Embryonic facial prominence (tissue), 1 donor: ENCODE results near the gene HEATR5B.

Source experiments
- DNase-seq: peaks from one replicate; pipeline ENCODE4 v3.0.0-alpha.2; 2016; ENCODE audit errors: extremely low spot score

Gene HEATR5B

GRCh38 chr2:37083873-37084794 is at the start of gene HEATR5B, which contains the start of gene GPATCH11:
Gene HEATR5B, minus strand, starts transcription at chr2:37084372. Its CDS starts 958 bp downstream, at chr2:37083414.
Gene GPATCH11, plus strand, starts transcription at chr2:37084518. Its CDS starts 3,864 bp downstream, at chr2:37088382.
- peak; percentile 96 for DNase-seq

DNA sequence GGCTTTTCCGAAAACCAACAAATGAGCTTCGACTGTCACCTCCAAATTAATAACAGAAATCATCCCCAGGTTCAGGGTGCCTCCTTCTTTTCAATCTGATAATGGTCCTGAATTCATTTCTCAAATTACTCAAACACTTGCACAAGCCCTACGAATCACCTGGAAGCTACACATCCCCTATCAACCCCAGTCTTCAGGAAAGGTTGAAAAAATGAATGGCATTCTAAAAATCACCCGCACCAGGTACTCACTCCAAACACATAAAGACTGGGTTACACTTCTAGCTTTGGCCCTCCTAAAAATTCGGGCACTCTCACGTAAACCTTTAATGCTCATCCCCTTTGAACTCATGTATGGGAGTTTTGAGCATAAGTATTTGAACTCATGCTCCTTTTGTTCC is 48.7 kb upstream of the HEATR5B start:
- DNase-seq, result no peak

DNA sequence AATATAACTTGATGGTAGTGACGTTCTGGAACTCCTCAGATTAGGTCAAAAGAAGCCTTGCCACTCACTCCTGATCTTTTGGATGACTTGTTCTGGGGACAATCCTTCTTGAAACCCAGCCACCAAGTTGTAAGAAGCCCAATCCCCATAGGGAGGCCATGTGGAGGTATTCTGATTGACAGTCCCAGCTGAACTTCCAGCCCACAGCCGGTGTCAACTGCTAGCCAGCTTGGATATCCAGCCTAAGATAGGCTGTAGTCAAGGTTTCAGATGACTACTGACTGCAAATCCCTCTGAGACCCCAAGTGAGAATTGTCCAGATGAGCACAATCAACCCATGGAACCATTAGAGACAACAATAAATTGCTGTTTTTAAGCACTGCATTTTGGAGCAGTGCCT is 41.2 kb upstream of the HEATR5B start:
- DNase-seq, result no peak

DNA sequence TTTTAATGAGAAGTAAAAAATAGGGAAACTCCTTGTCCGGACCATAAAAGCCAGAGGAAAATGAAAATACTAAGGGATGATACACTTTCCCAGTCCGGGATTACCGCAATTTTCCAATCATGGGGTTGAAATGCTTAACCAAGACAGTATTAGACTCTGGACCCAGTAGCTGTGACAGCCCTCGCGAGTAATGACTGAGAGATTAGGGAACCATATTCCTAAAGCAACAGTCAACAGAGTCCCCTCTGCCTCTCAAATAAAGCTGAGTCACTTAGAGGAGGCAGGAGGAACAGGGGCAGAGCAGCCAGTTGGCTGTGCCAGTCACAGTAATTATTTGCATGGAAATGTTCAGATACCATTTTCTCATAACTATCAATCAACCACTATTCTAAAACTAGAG is 35.0 kb upstream of the HEATR5B start:
- DNase-seq, result no peak

DNA sequence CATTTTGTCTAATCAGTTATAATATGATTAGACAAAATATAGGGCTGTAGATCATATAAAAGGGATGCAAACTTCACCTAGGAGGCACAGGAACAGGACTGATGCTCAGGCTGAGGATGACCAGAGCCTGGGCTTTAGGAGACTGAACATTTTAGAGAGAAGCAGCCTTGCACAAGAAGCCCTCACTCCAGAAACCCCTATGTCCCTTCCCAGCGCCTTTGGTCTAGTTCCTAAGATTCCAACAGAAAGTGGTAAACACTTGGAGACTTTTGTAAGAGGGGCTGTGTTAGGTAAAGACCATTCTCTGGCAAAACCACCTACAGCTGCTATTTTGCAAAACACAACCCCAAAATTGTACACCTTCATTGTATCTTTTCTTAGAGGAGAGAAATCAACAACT is 33.4 kb upstream of the HEATR5B start:
- no peak for DNase-seq

GRCh38 chr2:37111958-37112357 is 27.8 kb upstream of the HEATR5B start:
- no peak for DNase-seq

- DNase-seq, result no peak
Measured at GRCh38 chr2:37110306-37111212, 26.4 kb upstream of the HEATR5B start.

DNA sequence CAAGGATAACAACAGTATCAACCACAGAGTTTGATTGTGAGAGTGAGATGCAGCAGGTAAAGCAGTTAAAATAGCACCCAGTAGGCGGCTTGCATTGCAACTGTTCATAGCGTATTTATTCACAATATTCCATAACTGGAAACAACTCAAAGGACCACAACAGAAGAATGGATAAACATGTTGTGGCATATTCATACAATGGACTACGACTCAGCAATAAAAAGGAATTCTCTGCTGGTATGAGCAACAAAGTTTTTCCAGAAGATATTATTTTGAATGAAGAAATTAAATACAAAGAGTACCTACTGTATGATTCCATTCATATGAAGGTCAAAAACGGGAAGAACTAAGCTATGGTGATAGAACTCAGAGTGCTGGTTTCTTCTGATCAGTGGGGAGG is 25.4 kb upstream of the HEATR5B start:
- no peak for DNase-seq

DNA sequence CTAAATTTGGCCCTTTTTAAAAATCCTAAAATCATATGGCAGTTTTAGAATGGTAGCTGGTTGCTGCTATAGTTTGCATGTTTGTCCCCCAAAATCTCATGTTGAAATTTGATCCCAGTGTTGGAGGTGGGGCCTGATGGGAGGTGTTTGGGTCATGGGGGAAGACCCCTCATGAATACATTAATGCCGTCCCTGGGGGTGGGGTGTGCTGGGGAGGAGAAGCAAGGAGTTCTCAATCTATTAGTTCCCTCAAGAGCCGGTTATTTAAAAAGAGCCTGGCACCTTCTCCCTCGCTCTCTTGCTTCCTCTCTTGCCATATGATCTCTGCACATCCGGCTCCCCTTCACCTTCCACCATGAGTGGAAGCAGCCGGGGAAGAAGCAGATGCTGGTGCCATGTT is 21.0 kb upstream of the HEATR5B start:
- DNase-seq, result no peak

DNA sequence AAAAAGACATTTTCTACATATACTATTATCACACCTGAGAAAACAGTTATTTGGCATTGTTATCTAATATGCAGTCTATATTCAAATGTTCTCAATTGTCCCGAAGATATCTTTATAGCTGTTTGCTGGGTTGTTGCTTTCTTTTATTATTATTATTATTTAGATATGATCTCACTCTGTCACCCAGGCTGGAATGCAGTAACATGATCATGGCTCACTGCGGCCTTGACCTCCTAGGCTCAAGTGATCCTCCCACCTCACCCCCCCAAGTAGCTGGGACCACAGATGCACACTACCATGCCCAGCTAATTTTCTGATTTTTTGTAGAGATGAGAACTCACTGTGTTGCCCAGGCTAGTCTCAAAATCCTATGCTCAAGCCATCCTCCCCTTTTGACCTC is 20.0 kb upstream of the HEATR5B start:
- no peak for DNase-seq

GRCh38 chr2:37102588-37102987 is 18.4 kb upstream of the HEATR5B start:
- DNase-seq, result no peak

GRCh38 chr2:37100054-37100453 is 15.9 kb upstream of the HEATR5B start:
- DNase-seq, result no peak

GRCh38 chr2:37098416-37099118 is 14.4 kb upstream of the HEATR5B start:
- DNase-seq, result no peak

GRCh38 chr2:37096568-37096967 is 12.4 kb upstream of the HEATR5B start:
- no peak for DNase-seq

DNA sequence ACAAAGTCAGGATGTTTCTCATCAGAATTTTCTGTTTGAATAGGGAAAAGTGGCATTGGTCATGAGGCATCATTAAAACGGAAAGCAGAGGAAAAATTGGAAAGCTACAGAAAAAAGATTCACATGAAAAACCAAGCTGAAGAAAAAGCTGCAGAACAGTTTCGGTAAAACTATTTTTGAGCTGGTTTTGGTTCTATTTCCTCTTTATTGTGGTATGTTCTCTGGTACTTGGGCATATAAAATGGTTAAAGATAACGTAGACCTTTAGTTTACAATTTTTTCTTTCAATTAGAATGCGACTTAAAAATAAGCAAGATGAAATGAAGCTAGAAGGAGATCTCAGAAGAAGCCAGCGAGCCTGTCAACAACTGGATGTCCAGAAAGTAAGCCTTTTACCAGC is 7.7 kb upstream of the HEATR5B start:
- DNase-seq, result no peak

DNA sequence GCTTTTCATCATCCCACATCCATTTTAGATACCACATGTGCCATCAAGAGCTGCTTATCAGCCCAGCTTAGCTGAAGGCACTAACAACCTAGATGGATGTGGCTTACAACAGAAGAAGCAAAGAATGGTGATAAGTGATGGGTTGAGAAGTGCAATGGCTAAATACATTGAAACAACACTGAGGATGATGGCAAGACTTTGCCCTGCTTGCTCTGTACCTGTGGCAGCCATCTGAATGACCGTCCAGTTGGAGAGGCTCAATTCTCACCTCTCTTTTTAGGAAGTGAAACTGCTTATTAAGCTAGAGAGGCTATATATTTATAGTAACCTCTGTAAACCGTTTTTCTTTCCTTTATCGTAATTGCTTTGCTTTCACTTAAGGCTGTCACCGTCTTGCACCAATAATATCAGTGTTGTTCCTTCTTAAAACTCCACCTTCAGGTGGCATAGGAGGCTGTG is 5.9 kb upstream of the HEATR5B start:
- DNase-seq, result no peak

GRCh38 chr2:37085731-37086147 is 1.6 kb upstream of the HEATR5B start:
- DNase-seq, result no peak

DNA sequence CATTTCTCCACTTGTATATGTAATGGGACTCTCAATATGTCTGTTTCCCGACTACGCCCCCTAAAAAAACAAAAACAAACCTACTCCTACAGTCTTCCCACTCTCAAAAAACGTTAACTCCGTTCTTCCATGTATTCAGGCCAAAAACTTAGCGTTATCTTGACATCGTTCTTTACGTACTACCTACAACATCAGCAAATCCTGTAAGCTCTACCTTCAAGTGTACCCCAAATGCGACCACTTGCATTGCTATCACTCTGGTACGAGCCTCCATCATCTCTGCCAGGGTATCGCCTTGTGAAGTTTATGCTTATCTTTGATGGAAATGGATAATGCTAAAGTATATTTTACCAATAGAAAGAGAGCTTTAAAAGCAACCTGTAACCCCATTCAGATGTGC is 625 bp upstream of the HEATR5B start:
- DNase-seq, result no peak

DNA sequence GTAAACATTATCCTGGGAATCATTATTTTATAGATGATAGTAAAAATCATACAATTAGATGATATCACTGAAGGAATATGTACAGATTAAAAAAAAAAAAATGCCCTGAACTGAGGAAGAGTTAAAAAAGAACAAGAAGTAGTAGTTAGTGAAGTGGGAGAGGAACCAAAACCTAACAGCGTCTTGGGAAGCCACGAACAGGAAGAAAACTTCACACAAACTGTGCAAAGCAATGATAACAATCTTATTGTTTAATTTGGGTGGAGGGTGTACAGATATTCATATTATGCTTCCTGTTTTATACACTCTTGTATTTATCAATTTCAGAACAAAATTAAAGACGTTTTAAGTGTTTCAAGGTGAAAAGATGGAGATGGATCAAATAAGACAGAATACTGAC is 3.5 kb downstream of the HEATR5B start:
- no peak for DNase-seq

- no peak for DNase-seq
Measured at GRCh38 chr2:37080266-37080665, 3.9 kb downstream of the HEATR5B start.

DNA sequence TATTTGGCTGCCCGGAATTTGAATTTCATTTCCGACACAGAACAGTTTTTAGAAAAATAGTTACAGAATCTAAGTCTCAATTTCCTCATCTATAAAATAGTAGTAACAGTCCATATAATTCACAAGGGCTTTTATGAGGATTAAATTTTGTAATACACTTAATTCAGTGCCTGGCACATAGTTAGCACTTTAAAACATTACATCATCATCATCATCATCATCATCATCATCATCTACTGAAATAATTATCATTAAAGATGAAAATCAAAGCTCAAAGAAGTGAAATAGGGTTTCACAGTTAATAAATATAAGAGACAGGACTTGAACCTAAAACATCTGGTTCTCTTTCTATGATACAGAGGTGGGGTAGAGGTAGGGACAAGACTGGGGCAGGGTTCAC is 13.2 kb downstream of the HEATR5B start:
- no peak for DNase-seq

GRCh38 chr2:37068686-37069085 is 15.5 kb downstream of the HEATR5B start:
- DNase-seq, result no peak
